ENCODE measurements around the gene MCC.

DNA sequence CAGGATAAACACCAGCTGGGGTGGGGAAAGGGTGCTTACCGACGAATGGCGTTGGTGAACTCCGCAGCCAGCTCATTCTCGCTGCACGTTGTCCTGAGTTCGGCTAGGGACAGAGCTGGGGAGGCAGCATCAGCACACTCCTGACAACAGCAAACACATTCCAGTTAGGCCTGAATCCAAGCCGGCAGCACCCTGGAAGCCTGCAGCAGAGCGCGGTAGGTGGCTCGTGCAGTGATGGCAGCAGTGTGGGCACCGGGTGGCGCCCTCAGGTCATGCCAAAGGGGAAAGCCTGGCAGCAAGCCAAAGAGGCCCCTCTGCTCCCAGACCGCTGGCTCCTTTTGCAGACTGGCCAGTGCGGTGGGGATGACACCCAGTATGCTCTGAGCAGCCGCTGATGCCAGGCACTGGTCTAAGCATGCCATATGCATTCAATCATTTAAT lies 444.7 kb downstream of the MCC start:
- TF ChIP-seq, protein P1, sequence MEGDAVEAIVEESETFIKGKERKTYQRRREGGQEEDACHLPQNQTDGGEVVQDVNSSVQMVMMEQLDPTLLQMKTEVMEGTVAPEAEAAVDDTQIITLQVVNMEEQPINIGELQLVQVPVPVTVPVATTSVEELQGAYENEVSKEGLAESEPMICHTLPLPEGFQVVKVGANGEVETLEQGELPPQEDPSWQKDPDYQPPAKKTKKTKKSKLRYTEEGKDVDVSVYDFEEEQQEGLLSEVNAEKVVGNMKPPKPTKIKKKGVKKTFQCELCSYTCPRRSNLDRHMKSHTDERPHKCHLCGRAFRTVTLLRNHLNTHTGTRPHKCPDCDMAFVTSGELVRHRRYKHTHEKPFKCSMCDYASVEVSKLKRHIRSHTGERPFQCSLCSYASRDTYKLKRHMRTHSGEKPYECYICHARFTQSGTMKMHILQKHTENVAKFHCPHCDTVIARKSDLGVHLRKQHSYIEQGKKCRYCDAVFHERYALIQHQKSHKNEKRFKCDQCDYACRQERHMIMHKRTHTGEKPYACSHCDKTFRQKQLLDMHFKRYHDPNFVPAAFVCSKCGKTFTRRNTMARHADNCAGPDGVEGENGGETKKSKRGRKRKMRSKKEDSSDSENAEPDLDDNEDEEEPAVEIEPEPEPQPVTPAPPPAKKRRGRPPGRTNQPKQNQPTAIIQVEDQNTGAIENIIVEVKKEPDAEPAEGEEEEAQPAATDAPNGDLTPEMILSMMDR (IDR thresholded peaks at IDR 0.05): no peak
- no peak for TF ChIP-seq EZH2 (IDR thresholded peaks at IDR 0.05; ENCODE audit: borderline replicate concordance, insufficient read depth, low read depth, low read length, poor library complexity, severe bottlenecking)

Measured in B cell (primary cell).